ENCODE measurements around the gene DISC1. TPM values are rescaled to one million over a fixed set of nuclear protein-coding genes. Genes with fewer than 3 reads are reported as not detected.
A peak's percentile ranks its signal among the peaks of the same experiment; 100 is the strongest.

DISC1 gene
- total RNA-seq, 1 experiment from 2014 or later, result 2.1 TPM

GRCh38 chr1:231683439-231684165, 57.0 kb downstream of the DISC1 start:
- CTCF ChIA-PET, result interaction anchor here (0.6 to 1.6 kb wide), 3 partner anchors 9 to 73 kb away, joined by 3 to 5 read pairs (median 3); no protein-coding TSS in a partner anchor

GRCh38 chr1:231684356-231685244, 58.0 kb downstream of the DISC1 start:
- no peaks in the 10 kb centered on the region for H3K27me3 Mint-ChIP-seq (ENCODE audit: insufficient read depth, unreplicated experiment)
- H3K27ac Mint-ChIP-seq (ENCODE audit: low read depth, unreplicated experiment), result no peak overlapping the region
- no peaks in the 10 kb centered on the region for H3K36me3 Mint-ChIP-seq (ENCODE audit: insufficient read depth, unreplicated experiment)
- intact Hi-C loops (cut with micrococcal nuclease), result no loop called here
- no peak overlapping the region for H3K4me3 Mint-ChIP-seq (ENCODE audit: unreplicated experiment)
- peaks cover 7% of the 10 kb centered on the region for H3K9me3 Mint-ChIP-seq (ENCODE audit: unreplicated experiment)
- DNase-seq (ENCODE audit: unreplicated experiment), result no peak
- H3K4me1 Mint-ChIP-seq (ENCODE audit: insufficient read depth, unreplicated experiment), result peaks cover 7% of the 10 kb centered on the region
- TF ChIP-seq CTCF (IDR thresholded peaks at IDR 0.05; ENCODE audit: unreplicated experiment), result no peak
- POLR2A ChIA-PET, result no interaction called here
- CTCF ChIA-PET, result interaction anchor here (0.6 to 1.6 kb wide), 2 partner anchors 52 to 72 kb away, joined by 3 to 5 read pairs; no protein-coding TSS in a partner anchor
- BruUV-seq (replicated peaks), result no TSS peak

More at GRCh38 chr1:231683439-231684165, 57.0 kb downstream of the DISC1 start:
- Mint-ChIP-seq H3K27ac (ENCODE audit: low read depth, unreplicated experiment) (peak overlapping the region; percentile 33), H3K27me3 (ENCODE audit: insufficient read depth, unreplicated experiment) (no peaks in the 10 kb centered on the region), H3K36me3 (ENCODE audit: insufficient read depth, unreplicated experiment) (no peaks in the 10 kb centered on the region), H3K4me3 (ENCODE audit: unreplicated experiment) (no peak overlapping the region), H3K9me3 (ENCODE audit: unreplicated experiment) (peaks cover 7% of the 10 kb centered on the region), H3K4me1 (ENCODE audit: insufficient read depth, unreplicated experiment) (peaks cover 7% of the 10 kb centered on the region)
- intact Hi-C loops (cut with micrococcal nuclease), result no loop called here
- no TSS peak for BruUV-seq (replicated peaks)
- POLR2A ChIA-PET, result no interaction called here
- TF ChIP-seq CTCF (IDR thresholded peaks at IDR 0.05; ENCODE audit: unreplicated experiment), result no peak
- no peak for DNase-seq (ENCODE audit: unreplicated experiment)

- H3K27me3 Mint-ChIP-seq (ENCODE audit: insufficient read depth, unreplicated experiment), result no peaks in the 10 kb centered on the region
- peaks cover 7% of the 10 kb centered on the region for H3K4me1 Mint-ChIP-seq (ENCODE audit: insufficient read depth, unreplicated experiment)
- TF ChIP-seq CTCF (IDR thresholded peaks at IDR 0.05; ENCODE audit: unreplicated experiment), result no peak
- H3K36me3 Mint-ChIP-seq (ENCODE audit: insufficient read depth, unreplicated experiment), result no peaks in the 10 kb centered on the region
- DNase-seq (ENCODE audit: unreplicated experiment), result no peak
- H3K9me3 Mint-ChIP-seq (ENCODE audit: unreplicated experiment), result peaks cover 7% of the 10 kb centered on the region
- intact Hi-C loops (cut with micrococcal nuclease), result no loop called here
- H3K27ac Mint-ChIP-seq (ENCODE audit: low read depth, unreplicated experiment), result no peak overlapping the region
- BruUV-seq (replicated peaks), result no TSS peak
- no peak overlapping the region for H3K4me3 Mint-ChIP-seq (ENCODE audit: unreplicated experiment)
- ChIA-PET POLR2A (no interaction called here), CTCF (no interaction called here)
These were observed 59.8 kb downstream of the DISC1 start for GRCh38 chr1:231686384-231686783.

- H3K27ac Mint-ChIP-seq (ENCODE audit: low read depth, unreplicated experiment), result no peak overlapping the region
- ChIA-PET POLR2A (no interaction called here), CTCF (no interaction called here)
- intact Hi-C loops (cut with micrococcal nuclease), result no loop called here
- no peak for TF ChIP-seq CTCF (IDR thresholded peaks at IDR 0.05; ENCODE audit: unreplicated experiment)
- DNase-seq (ENCODE audit: unreplicated experiment), result no peak
- peaks cover 7% of the 10 kb centered on the region for H3K4me1 Mint-ChIP-seq (ENCODE audit: insufficient read depth, unreplicated experiment)
- no peaks in the 10 kb centered on the region for H3K27me3 Mint-ChIP-seq (ENCODE audit: insufficient read depth, unreplicated experiment)
- peaks cover 7% of the 10 kb centered on the region for H3K9me3 Mint-ChIP-seq (ENCODE audit: unreplicated experiment)
- no peak overlapping the region for H3K4me3 Mint-ChIP-seq (ENCODE audit: unreplicated experiment)
- no TSS peak for BruUV-seq (replicated peaks)
- H3K36me3 Mint-ChIP-seq (ENCODE audit: insufficient read depth, unreplicated experiment), result no peaks in the 10 kb centered on the region
These were observed 62.4 kb downstream of the DISC1 start for GRCh38 chr1:231688989-231689388.

Data from MCF 10A (cell line).